ENCODE measurements around the gene PHF23. TPM values are rescaled to one million over a fixed set of nuclear protein-coding genes. Genes with fewer than 3 reads are reported as not detected.

Gene PHF23
- polyA plus RNA-seq: 45.4 TPM
- long read RNA-seq, donor 1, partial matches to known transcripts: 5 of 8 reads
- long read RNA-seq, donor 1, other reads (novel, unspliced or antisense): 0 of 8 reads
- long read RNA-seq, donor 2, transcript PHF23-201 (5 exons, 2,037 nt): major isoform, 9 of 47 reads
- long read RNA-seq, donor 2, partial matches to known transcripts: 35 of 47 reads
- long read RNA-seq, donor 2, other reads (novel, unspliced or antisense): 0 of 47 reads
- long read RNA-seq, donor 3: 0 reads
- long read RNA-seq, donor 4, partial matches to known transcripts: 0 of 3 reads
- long read RNA-seq, donor 4, other reads (novel, unspliced or antisense): 0 of 3 reads
- long read RNA-seq, donor 5, partial matches to known transcripts: 5 of 7 reads
- long read RNA-seq, donor 5, other reads (novel, unspliced or antisense): 0 of 7 reads
- long read RNA-seq, donor 6, transcript PHF23-201 (5 exons, 2,037 nt): major isoform, 6 of 34 reads
- long read RNA-seq, donor 6, partial matches to known transcripts: 25 of 34 reads
- long read RNA-seq, donor 6, other reads (novel, unspliced or antisense): 0 of 34 reads
- long read RNA-seq, donor 7, partial matches to known transcripts: 7 of 10 reads
- long read RNA-seq, donor 7, other reads (novel, unspliced or antisense): 0 of 10 reads
- long read RNA-seq, donor 8, transcript PHF23-201 (5 exons, 2,037 nt): major isoform, 8 of 41 reads
- long read RNA-seq, donor 8, partial matches to known transcripts: 28 of 41 reads
- long read RNA-seq, donor 8, other reads (novel, unspliced or antisense): 0 of 41 reads
- long read RNA-seq, donor 9, transcript PHF23-201 (5 exons, 2,037 nt): major isoform, 6 of 37 reads
- long read RNA-seq, donor 9, partial matches to known transcripts: 25 of 37 reads
- long read RNA-seq, donor 9, other reads (novel, unspliced or antisense): 0 of 37 reads
- long read RNA-seq, donor 10, transcript PHF23-201 (5 exons, 2,037 nt): major isoform, 12 of 31 reads
- long read RNA-seq, donor 10, partial matches to known transcripts: 17 of 31 reads
- long read RNA-seq, donor 10, other reads (novel, unspliced or antisense): 0 of 31 reads
- long read RNA-seq, donor 11, transcript PHF23-201 (5 exons, 2,037 nt): major isoform, 7 of 17 reads
- long read RNA-seq, donor 11, partial matches to known transcripts: 10 of 17 reads
- long read RNA-seq, donor 11, other reads (novel, unspliced or antisense): 0 of 17 reads

- no peaks in the 10 kb centered on the region for H3K9me3 ChIP-seq (ENCODE audit: control insufficient read depth, low read depth, low read length)
- DNase-seq: peak; percentile 100
- H3K27me3 ChIP-seq (ENCODE audit: control insufficient read depth, insufficient read depth, low read length): no peaks in the 10 kb centered on the region
- peak within 1 kb of the TSS; percentile 98 for H3K4me3 ChIP-seq (ENCODE audit: low read length)
- WGBS (ENCODE audit: insufficient coverage, low lambda C conversion rate): no CpG with 5 or more reads among the region's 72 CpGs
- peaks cover 32% of the 10 kb centered on the region for H3K4me1 ChIP-seq (ENCODE audit: control insufficient read depth, insufficient read depth, low read length)
- peaks cover 42% of the 10 kb centered on the region for H3K36me3 ChIP-seq (ENCODE audit: control insufficient read depth, insufficient read depth, low read length)
- peak within 1 kb of the TSS; percentile 66 for H3K27ac ChIP-seq (ENCODE audit: low read length)
Measured at GRCh38 chr17:7239091-7240027, at the start of gene PHF23. Gene PHF23 (minus strand): TSS chr17:7239457. CDS start chr17:7239279, 178 bp downstream.

GRCh38 chr17:7285679-7286078 is 46.4 kb upstream of the PHF23 start:
- Histone ChIP-seq H3K4me3 (ENCODE audit: low read length) (no peak overlapping the region), H3K9me3 (ENCODE audit: control insufficient read depth, low read depth, low read length) (peaks cover 4% of the 10 kb centered on the region), H3K4me1 (ENCODE audit: control insufficient read depth, insufficient read depth, low read length) (peaks cover 18% of the 10 kb centered on the region), H3K27me3 (ENCODE audit: control insufficient read depth, insufficient read depth, low read length) (peaks cover 16% of the 10 kb centered on the region), H3K27ac (ENCODE audit: low read length) (no peak overlapping the region), H3K36me3 (ENCODE audit: control insufficient read depth, insufficient read depth, low read length) (no peaks in the 10 kb centered on the region)
- no CpG with 5 or more reads among the region's 12 CpGs for WGBS (ENCODE audit: insufficient coverage, low lambda C conversion rate)
- DNase-seq: no peak

DNA sequence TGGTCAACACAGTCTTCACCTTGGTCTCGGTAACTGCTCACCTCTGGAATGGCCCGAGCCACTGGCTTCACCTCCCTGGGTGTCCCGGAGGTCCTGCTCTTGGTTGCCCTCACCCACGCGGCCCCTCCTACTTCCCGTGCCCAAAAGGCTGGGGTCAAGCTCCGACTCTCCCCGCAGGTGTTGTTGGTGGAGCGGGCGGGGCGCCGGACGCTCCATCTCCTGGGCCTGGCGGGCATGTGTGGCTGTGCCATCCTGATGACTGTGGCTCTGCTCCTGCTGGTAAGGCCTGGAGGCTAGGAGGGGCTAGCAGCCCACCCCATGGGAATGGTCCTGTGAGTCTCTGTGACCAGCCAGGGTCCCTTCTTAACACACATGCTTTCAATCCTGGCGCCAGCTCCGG is 45.7 kb upstream of the PHF23 start:
- peaks cover 22% of the 10 kb centered on the region for H3K4me1 ChIP-seq (ENCODE audit: control insufficient read depth, insufficient read depth, low read length)
- H3K27me3 ChIP-seq (ENCODE audit: control insufficient read depth, insufficient read depth, low read length): peaks cover 16% of the 10 kb centered on the region
- no CpG with 5 or more reads among the region's 16 CpGs for WGBS (ENCODE audit: insufficient coverage, low lambda C conversion rate)
- no peak overlapping the region for H3K27ac ChIP-seq (ENCODE audit: low read length)
- H3K4me3 ChIP-seq (ENCODE audit: low read length): no peak overlapping the region
- DNase-seq: no peak
- peaks cover 4% of the 10 kb centered on the region for H3K9me3 ChIP-seq (ENCODE audit: control insufficient read depth, low read depth, low read length)
- H3K36me3 ChIP-seq (ENCODE audit: control insufficient read depth, insufficient read depth, low read length): no peaks in the 10 kb centered on the region

DNA sequence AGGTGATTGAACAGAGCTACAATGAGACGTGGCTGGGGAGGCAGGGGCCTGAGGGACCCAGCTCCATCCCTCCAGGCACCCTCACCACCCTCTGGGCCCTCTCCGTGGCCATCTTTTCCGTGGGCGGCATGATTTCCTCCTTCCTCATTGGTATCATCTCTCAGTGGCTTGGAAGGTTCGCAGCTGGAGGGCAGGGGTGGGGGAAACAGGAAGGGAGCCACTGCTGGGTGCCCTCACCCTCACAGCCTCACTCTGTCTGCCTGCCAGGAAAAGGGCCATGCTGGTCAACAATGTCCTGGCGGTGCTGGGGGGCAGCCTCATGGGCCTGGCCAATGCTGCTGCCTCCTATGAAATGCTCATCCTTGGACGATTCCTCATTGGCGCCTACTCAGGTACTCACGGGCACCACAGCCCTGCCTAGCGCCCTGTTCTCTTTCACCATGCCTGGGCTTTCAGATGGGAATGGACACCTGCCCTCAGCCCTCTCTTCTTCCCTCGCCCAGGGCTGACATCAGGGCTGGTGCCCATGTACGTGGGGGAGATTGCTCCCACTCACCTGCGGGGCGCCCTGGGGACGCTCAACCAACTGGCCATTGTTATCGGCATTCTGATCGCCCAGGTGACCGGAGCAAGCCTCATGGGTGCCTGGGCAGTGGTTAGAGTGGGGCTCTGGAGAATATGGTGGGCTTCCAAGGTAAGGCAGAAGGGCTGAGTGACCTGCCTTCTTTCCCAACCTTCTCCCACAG is 44.4 kb upstream of the PHF23 start:
- Histone ChIP-seq H3K27me3 (ENCODE audit: control insufficient read depth, insufficient read depth, low read length) (peaks cover 16% of the 10 kb centered on the region), H3K36me3 (ENCODE audit: control insufficient read depth, insufficient read depth, low read length) (no peaks in the 10 kb centered on the region), H3K4me1 (ENCODE audit: control insufficient read depth, insufficient read depth, low read length) (peaks cover 34% of the 10 kb centered on the region), H3K27ac (ENCODE audit: low read length) (no peak overlapping the region), H3K9me3 (ENCODE audit: control insufficient read depth, low read depth, low read length) (peaks cover 4% of the 10 kb centered on the region), H3K4me3 (ENCODE audit: low read length) (no peak overlapping the region)
- WGBS (ENCODE audit: insufficient coverage, low lambda C conversion rate): no CpG with 5 or more reads among the region's 18 CpGs
- DNase-seq: no peak

GRCh38 chr17:7282752-7283321 is 43.6 kb upstream of the PHF23 start:
- Histone ChIP-seq H3K9me3 (ENCODE audit: control insufficient read depth, low read depth, low read length) (peaks cover 4% of the 10 kb centered on the region), H3K4me1 (ENCODE audit: control insufficient read depth, insufficient read depth, low read length) (peaks cover 34% of the 10 kb centered on the region), H3K27ac (ENCODE audit: low read length) (no peak overlapping the region), H3K27me3 (ENCODE audit: control insufficient read depth, insufficient read depth, low read length) (peaks cover 16% of the 10 kb centered on the region), H3K36me3 (ENCODE audit: control insufficient read depth, insufficient read depth, low read length) (no peaks in the 10 kb centered on the region), H3K4me3 (ENCODE audit: low read length) (no peak overlapping the region)
- peak in 1 of 2 donors; percentile 13 for DNase-seq
- no CpG with 5 or more reads among the region's 6 CpGs for WGBS (ENCODE audit: insufficient coverage, low lambda C conversion rate)

DNA sequence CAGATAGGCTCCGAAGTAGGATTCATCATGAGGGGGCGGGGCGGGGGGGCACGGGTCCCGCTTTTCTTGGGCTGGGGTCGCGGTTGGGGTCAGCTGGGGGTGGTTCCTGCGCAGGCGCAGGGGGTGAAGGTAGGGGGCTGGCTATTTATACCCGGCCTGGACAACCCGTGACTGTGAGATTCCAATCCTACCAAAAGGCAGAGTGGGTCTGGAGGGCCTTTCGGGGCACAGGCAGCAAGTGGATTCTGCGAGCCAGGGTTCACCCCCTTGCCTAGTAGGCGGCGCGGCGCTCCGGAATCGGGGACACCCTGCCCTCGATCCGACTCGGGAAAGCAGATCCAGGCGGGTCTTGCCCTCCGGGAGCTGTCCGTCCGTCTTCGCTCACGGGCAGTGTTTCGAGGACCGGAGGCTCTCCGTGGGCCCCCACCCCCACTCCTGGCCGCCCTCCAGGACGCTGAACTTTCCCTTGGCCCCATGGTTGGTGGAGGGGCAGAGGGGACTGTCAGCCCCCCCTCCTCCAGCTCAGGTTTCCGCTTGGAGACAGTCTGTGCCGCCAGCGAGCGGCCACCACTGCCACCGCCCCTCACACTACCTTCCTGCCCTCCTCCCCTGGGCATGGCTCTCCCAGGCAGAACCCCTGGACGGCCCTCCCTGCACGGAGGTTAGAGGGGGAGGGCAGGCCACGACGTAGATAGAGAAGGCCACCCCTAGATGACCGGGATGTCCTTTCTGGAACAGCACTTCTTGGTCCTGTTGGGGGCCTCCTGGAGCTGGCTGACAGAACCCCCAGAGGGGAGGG is 42.9 kb upstream of the PHF23 start:
- Histone ChIP-seq H3K9me3 (ENCODE audit: control insufficient read depth, low read depth, low read length) (peaks cover 4% of the 10 kb centered on the region), H3K36me3 (ENCODE audit: control insufficient read depth, insufficient read depth, low read length) (no peaks in the 10 kb centered on the region), H3K27ac (ENCODE audit: low read length) (no peak overlapping the region), H3K27me3 (ENCODE audit: control insufficient read depth, insufficient read depth, low read length) (peaks cover 16% of the 10 kb centered on the region), H3K4me3 (ENCODE audit: low read length) (peak overlapping the region; percentile 46), H3K4me1 (ENCODE audit: control insufficient read depth, insufficient read depth, low read length) (peaks cover 34% of the 10 kb centered on the region)
- no CpG with 5 or more reads among the region's 43 CpGs for WGBS (ENCODE audit: insufficient coverage, low lambda C conversion rate)
- peak; percentile 15 to 22 for DNase-seq

DNA sequence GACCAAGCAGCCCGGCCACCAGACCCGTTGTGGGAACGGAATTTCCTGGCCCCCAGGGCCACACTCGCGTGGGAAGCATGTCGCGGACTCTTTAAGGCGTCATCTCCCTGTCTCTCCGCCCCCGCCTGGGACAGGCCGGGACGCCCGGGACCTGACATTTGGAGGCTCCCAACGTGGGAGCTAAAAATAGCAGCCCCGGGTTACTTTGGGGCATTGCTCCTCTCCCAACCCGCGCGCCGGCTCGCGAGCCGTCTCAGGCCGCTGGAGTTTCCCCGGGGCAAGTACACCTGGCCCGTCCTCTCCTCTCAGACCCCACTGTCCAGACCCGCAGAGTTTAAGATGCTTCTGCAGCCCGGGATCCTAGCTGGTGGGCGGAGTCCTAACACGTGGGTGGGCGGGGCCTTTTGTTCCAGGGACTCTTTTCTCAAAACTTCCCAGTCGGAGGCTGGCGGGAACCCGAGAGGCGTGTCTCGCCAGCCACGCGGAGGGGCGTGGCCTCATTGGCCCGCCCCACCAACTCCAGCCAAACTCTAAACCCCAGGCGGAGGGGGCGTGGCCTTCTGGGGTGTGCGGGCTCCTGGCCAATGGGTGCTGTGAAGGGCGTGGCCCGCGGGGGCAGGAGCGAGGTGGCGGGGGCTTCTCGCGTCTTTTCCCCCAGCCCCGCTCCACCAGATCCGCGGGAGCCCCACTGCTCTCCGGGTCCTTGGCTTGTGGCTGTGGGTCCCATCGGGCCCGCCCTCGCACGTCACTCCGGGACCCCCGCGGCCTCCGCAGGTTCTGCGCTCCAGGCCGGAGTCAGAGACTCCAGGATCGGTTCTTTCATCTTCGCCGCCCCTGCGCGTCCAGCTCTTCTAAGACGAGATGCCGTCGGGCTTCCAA is 42.1 kb upstream of the PHF23 start, which contains the start of gene SLC2A4:
SLC2A4 (plus strand) TSS at position 645 of the 879 bp plus-strand sequence; CDS start at position 862, 217 bp downstream.
- Histone ChIP-seq H3K27ac (ENCODE audit: low read length) (peak within 1 kb of the TSS; percentile 10), H3K9me3 (ENCODE audit: control insufficient read depth, low read depth, low read length) (peaks cover 4% of the 10 kb centered on the region), H3K4me1 (ENCODE audit: control insufficient read depth, insufficient read depth, low read length) (peaks cover 34% of the 10 kb centered on the region), H3K27me3 (ENCODE audit: control insufficient read depth, insufficient read depth, low read length) (peaks cover 16% of the 10 kb centered on the region), H3K4me3 (ENCODE audit: low read length) (peak within 1 kb of the TSS; percentile 46), H3K36me3 (ENCODE audit: control insufficient read depth, insufficient read depth, low read length) (no peaks in the 10 kb centered on the region)
- no CpG with 5 or more reads among the region's 71 CpGs for WGBS (ENCODE audit: insufficient coverage, low lambda C conversion rate)
- DNase-seq: peak; percentile 92 to 94
